ENCODE results near the gene ZSCAN9. TPM values are rescaled to one million over a fixed set of nuclear protein-coding genes. Genes with fewer than 3 reads are reported as not detected.
A peak's percentile ranks its signal among the peaks of the same experiment; 100 is the strongest.

ZSCAN9 gene
- total and polyA plus RNA-seq, 2 of the 8 experiments (the other 6 are each of a cell fraction or from before 2014, with no cell fraction given) = 10.8 to 13.6 TPM

- Histone ChIP-seq H2AK5ac (ENCODE audit: low read depth, low read length) (no peak overlapping the region), H3K79me2 (ENCODE audit: control insufficient read depth in 1 of 2, insufficient read depth in 2 of 2, low read length in 2 of 2) (no peaks in the 10 kb centered on the region), H3K14ac (ENCODE audit: insufficient read length) (no peak overlapping the region), H3K36me3 (ENCODE audit: control insufficient read depth in 2 of 4, insufficient read depth in 4 of 4, low read length in 3 of 4) (no peaks in the 10 kb centered on the region), H4K5ac (ENCODE audit: insufficient read length, low read depth, low read length) (no peak overlapping the region), H3K4me2 (ENCODE audit: insufficient read depth in 1 of 2, low read depth in 2 of 2, low read length in 2 of 2) (peak overlapping the region; percentile 81 to 87), H4K8ac (ENCODE audit: extremely low read depth, insufficient read depth, low read length) (no peak overlapping the region), H3K27me3 (replicated peaks in 1 of 4; ENCODE audit: control insufficient read depth in 3 of 4, extremely low read depth in 1 of 4, insufficient read depth in 3 of 4, low read length in 3 of 4) (peaks cover 13 to 34% (median 25%) of the 10 kb centered on the region in 4 experiments), H3K9me3 (ENCODE audit: insufficient read depth in 2 of 2, low read depth in 1 of 2, low read length in 1 of 2) (no peaks in the 10 kb centered on the region), H3K56ac (replicated peaks; ENCODE audit: insufficient read length, low read depth, low read length) (no peak overlapping the region), H2BK12ac (ENCODE audit: low read depth, low read length) (no peak overlapping the region), H3K23ac (ENCODE audit: insufficient read length) (no peak overlapping the region), H2BK15ac (ENCODE audit: low read length) (no peak overlapping the region), H3K23me2 (ENCODE audit: low read depth, low read length) (peaks cover 7% of the 10 kb centered on the region), H2BK120ac (replicated peaks; ENCODE audit: low read depth, low read length) (no peak overlapping the region), H2BK5ac (ENCODE audit: low read depth, low read length) (no peak overlapping the region), H3K18ac (ENCODE audit: extremely low read depth, low read length) (no peak overlapping the region), H3K9ac (replicated peaks in 1 of 4; ENCODE audit: extremely low read depth in 1 of 4, low read depth in 3 of 4, low read length in 3 of 4) (no peak overlapping the region), H3K4me1 (replicated peaks in 1 of 4; ENCODE audit: control insufficient read depth in 3 of 4, insufficient read depth in 4 of 4, low read length in 3 of 4) (peaks cover 0 to 2% (median under 1%) of the 10 kb centered on the region in 4 experiments; a peak in 3 of 7 replicates), H2BK20ac (ENCODE audit: low read length) (no peak overlapping the region), H3K27ac (ENCODE audit: low read depth, low read length) (no peak overlapping the region), H2AFZ (ENCODE audit: low read length) (no peak overlapping the region), H3K4ac (replicated peaks; ENCODE audit: insufficient read length, low read depth, low read length) (no peak overlapping the region), H3K79me1 (ENCODE audit: low read depth, low read length) (no peaks in the 10 kb centered on the region; the same call in 1 of the 2 replicates), H4K91ac (replicated peaks; ENCODE audit: insufficient read length, low read length) (no peak overlapping the region), H3K4me3 (ENCODE audit: extremely low read depth in 1 of 4, insufficient read depth in 2 of 4, low read depth in 3 of 4, low read length in 4 of 4) (peak overlapping the region in 3 of 4 experiments; percentile 64 to 85 (median 75); a peak in 4 of 8 replicates), H4K20me1 (replicated peaks in 1 of 2; ENCODE audit: control insufficient read depth in 1 of 2, insufficient read depth in 2 of 2, low read length in 2 of 2) (no peaks in the 10 kb centered on the region)
- ChIA-PET POLR2A (ENCODE audit: partially characterized antibody) (no interaction called here), CTCF (ENCODE audit: partially characterized antibody) (interaction anchor here (1.5 kb wide), 1 partner anchor 10 kb away, joined by 4 read pairs; no protein-coding TSS in a partner anchor)
- DNase-seq (ENCODE audit: low read depth in 1 of 2, low spot score in 2 of 2) = no peak
- no peak for FAIRE-seq
- 8% methylated on average over 2 of the region's 2 CpGs; no CpG with 5 or more reads in 1 of the 2 experiments for WGBS, 2 experiments (ENCODE audit: extremely low coverage in 1 of 2, insufficient coverage in 1 of 2, insufficient read length in 1 of 2, insufficient replicate concordance in 2 of 2, low coverage in 1 of 2, low lambda C conversion rate in 2 of 2, missing lambda C conversion rate in 1 of 2)
- TF ChIP-seq POU5F1 (IDR thresholded peaks at IDR 0.05; ENCODE audit: low read depth, low read length) (peak; percentile 65), BCL11A (IDR thresholded peaks at IDR 0.05; ENCODE audit: low read depth in 2 of 2, low read length in 2 of 2) (no peak), RAD21 (IDR thresholded peaks at IDR 0.05 in 1 of 2, conservative IDR thresholded peaks at IDR 0.05 in 1 of 2; ENCODE audit: low read depth in 2 of 2, low read length in 2 of 2) (no peak), PHF8 (conservative IDR thresholded peaks at IDR 0.05; ENCODE audit: low read depth, low read length) (0 out of 2 replicates have a peak, but pooled peaks have one; percentile 13)
These were observed 11.9 kb upstream of the ZSCAN9 start for GRCh38 chr6:28213213-28213523.

All from H1 (cell line).